ENCODE data around the gene AKR7A2.
A peak's percentile ranks its signal among the peaks of the same experiment; 100 is the strongest.

Gene AKR7A2

DNA sequence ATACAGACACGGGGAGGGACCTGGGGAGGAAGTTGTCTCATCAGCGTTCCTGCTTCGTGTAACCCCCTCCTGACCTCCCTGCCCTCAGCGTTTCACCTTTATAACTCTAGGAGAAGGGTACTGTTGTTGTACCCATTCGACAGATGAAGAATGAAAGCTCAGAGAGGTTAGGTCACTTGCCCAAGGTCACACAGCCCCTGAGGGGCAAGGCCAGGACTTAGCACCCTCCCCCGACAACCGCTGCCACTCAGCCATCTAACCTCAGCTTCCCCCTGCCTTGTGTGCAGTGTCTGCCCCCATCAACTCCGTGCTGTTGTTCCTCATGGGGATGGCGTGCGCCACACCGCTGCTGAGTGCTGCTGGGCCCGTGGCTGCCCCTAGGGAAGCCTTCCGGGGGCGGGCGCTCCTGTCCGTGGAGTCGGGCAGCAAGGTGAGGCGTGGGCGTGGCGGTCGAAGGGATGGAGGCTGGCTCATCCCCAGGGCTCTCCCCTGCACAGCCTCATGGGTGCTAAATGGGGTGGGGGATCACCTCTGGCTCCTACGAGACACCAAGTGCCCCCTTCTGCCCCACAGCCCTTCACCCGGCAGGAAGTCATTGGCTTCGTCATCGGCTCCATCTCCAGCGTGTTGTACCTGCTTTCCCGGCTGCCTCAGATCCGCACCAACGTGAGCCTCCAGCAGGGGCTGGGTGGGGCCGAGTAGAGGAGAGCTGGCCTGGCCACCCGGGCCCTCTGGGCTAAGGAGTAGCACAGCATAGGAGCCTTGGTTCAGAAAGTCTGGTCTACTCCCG is 14.2 kb upstream of the AKR7A2 start:
- no peak for DNase-seq

DNA sequence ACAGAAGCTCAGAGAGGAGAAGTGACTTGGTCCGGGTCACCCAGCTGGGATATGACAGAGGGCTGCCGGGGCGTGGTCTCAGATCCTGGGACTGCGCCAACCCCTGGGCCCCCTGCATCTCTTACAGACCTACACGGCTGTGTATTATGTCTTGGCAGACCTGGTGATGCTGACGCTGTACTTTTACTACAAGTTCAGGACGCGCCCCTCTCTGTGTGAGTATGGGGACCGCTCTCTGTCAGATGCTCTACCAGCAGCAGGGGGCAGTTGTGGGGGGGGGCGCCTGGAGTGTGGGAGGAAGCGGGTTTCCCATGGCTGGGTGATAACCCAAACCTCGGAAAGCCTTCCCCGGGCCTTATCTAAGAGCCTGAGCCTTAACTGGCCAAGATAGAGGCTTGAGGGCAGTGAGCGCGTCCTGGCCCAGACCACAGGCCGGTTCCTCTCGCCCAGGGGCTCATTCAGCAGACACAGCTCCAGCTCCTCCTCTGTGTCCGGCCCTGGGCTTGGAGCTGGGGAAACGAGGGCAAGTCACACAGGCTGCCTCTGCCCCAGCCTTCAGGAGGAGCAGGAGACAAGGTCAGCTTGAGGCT is 13.5 kb upstream of the AKR7A2 start:
- no peak for DNase-seq

DNA sequence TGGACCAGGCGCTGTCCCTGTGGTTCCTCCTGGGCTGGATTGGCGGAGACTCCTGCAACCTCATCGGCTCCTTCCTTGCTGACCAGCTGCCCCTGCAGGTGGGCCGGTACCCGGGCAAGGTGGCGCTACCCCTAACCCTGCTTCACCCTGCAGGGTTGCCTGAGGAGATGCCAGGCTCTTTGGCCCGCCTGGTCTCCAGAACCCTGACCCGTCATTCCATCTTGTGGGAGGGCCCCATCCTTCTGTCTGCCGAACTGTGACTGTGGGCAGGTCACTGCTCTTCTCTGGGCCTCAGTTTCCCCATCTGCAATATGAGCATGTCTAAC is 12.7 kb upstream of the AKR7A2 start:
- no peak for DNase-seq

DNA sequence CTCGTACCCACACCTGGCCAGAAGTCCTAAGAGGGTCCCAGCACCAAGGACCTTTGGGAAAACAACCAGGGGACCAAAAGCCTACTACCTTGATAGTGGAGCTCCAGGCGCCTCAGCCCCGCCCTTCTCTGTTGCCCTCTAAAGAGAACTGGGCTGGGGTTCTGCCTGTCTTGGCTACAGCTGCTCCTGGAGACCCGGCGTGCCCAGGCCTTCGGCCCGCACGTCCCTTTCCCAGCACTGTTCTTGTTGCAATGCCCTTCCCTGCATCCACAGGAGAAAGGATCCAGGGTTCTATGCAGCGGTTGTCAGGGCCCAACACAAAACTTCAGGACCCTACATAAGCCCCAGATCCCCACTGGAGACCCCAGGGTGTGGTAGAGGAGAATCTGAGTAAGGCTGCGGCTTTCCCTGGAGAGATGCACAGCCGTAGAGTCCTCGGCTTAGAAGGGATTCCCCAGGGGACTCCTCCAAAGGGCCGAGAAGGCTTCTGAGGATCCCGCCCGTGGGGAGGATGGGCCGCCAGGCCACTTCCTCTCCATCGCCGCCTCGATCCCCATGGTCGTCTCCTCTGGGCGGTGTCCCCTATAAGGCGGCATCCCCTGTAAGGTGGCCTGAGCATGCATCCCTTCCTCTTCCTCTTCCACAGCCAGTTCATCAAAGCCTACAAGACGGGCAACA is 12.2 kb upstream of the AKR7A2 start:
- no peak for DNase-seq

DNA sequence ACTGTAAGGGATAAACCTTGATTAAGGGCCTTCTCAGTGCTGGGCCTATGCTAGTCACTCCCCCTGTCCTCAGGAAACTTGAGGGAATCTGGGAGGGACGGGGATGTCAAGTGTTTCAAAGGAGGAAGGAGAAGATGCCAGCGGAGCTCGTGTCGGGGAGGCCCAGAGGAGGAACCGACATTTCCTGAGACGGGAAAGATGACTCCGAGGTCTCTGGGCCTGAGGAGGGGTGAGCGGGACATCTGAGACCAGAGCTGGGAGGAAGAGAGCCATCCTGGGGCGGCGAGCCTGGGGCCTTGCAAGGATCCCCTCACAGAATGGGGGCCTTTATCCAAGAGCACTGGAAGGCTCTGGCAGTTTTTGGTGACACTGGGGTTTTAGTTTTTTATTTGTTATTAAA is 10.5 kb upstream of the AKR7A2 start:
- no peak for DNase-seq

DNA sequence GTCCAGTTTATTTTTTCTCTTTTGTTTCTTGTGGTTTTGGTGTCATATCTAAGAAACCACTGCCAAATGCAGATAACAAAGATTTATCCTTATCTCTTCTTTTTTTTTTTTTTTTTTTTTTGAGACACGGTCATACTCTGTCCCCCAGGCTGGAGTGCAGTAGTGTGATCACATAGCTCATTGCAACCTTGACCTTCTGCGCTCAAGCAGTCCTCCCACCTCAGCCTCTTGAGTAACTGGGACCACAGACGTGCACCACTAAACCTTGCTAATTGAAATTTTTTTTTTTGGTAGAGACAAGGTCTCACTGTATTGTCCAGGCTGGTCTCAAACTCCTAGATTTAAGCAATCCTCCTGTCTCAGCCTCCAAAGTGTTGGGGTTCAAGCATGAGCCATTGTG is 9.1 kb upstream of the AKR7A2 start:
- no peak for DNase-seq

DNA sequence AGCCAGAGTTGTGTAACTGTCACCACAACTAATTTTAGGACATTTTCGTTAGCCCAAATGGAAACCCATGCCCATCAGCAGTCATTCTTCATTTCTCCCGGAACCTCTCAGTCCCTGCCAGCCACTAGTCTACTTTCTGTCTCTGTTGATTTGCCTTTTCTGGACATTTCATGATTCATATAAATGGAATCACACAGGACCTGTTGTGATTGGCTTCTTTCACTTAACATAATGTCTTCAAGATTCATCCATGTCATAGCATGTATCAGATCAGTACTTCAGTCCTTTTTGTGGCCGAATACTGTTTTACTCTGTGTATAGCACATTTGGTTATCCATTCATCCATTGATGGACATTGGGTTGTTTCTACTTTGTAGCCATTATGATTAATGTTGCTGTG is 7.3 kb upstream of the AKR7A2 start:
- DNase-seq: no peak

DNA sequence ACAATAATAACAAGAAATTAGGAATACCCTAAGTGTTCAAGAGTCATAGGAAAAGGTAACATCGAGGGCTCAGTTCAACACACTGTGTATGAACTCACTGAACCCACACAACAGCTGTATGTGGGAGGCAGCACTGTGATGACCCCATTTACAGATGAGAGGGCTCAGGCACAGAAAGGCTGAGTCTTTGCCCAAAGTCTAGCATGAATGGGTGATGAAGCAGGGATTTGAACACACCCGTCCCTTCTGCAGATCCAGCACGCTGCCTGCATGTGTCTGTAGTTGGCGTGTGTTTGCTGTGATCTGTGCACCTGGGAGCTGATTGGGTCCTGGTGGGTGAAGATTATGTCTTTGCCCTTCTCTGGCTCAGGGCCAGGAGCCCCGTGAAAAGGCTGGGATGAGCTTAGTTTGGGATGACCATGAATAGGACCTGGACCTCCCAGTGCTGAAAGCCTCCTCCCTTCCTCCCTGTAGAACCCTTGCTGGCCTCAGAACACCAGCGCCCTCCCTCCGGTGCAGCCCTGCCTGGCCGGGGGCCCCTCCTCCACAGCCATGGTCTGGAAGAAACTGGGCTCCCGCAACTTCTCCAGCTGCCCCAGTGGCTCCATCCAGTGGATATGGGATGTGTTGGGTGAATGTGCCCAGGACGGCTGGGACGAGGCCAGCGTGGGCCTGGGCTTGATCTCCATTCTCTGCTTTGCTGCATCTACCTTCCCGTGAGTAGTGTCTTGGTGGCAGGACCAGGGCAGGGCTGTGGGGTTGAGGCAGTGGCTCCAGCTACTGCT is 5.4 kb upstream of the AKR7A2 start:
- DNase-seq: no peak

DNA sequence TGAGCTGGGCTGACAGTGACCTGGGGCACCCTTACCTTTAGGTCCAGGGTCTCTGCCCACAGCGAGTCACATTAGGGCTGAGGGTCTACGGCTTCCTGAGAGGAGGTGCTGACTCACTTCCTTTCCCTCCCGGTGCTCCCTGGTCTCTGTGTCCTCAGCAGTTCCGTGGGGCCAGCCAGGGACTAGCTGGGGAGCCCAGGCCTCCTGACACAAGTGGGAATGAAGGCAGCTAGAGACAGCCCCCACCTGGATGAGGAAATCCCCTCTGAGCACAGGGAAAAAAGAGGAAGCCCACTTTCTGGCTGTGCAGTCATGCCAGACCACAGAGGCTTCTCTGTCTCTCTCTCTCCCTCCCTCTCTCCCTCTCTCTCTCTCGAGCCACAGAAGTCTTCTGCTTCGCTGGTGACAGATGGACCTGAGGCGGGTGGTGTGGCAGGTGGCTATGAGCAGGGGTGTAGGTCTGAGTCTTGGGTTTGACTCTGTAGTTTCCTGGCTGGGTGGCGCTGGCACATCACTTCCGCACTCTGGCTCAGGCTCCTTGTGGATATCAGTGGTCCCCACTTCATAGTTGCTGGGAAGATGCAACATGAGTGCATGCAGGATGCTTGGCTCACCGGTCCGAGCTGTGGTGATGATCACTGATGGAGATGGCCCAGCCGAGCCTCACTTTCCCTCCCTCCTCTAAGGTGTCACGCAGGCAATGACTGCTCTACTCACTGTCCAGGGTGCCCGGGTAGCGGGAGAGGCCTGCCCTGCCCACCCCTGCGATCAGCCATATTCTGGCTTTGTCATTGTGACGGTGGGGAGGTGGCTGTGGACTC is 3.6 kb upstream of the AKR7A2 start:
- peak in 1 of 58 donors; percentile 37 for DNase-seq

DNA sequence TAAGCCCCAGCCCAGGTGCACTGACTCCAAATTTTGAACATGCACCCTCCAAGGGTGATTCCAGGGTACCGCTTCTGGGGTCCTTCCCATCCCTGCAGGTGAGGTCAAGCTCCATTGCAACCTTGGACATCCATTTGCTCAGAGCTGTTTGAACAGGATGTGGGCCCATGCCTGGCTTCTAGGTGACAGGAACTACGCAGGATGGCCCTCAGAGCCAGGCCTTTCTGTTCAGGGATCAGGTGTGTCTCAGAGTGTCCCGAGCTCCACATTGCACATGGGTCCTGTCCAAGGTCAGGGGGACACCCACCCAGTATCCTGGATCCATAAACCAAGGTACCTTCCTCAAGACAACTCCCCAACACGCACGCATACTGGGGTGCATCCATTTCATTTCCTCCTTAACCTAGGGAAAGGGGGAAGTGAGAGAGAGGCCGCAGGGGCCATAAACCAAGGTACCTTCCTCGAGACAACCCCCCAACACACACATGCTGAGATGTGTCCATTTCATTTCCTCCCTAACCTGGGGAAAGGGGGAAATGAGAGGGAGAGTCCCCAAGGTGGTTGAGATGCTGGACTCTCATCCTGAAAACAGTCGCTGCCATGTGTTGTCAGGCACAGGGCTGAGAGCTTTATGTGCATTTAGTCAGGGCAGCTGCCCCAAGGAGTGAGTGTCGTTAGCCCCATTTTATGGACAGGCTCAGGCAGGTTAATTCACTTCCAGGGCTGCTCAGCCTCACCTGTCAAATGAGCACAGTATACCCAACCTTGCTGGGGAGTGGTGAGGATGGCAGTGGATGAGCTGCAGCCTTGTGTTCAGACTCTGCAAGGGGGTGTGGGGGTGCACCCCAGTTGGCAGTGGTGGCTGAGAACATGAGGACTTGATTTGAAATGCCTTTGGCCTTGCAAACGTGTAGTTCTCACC is 2.3 kb upstream of the AKR7A2 start:
- DNase-seq: no peak

DNA sequence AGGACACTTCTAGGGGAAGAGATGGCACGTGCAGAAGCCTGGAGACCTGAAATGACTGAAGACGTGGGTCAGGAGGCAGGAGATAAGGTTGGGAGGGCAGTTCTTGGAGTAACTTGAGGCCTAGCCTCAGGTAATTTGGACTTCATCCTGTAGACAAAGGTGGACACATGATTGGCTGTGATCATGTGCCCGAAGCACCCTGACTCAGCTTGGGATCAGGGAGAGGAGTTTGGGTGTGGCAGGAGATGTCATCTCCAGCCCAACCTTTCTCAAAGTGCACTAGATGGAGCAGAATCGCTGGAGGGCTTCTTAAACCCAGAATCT is 1.7 kb upstream of the AKR7A2 start:
- no peak for DNase-seq

DNA sequence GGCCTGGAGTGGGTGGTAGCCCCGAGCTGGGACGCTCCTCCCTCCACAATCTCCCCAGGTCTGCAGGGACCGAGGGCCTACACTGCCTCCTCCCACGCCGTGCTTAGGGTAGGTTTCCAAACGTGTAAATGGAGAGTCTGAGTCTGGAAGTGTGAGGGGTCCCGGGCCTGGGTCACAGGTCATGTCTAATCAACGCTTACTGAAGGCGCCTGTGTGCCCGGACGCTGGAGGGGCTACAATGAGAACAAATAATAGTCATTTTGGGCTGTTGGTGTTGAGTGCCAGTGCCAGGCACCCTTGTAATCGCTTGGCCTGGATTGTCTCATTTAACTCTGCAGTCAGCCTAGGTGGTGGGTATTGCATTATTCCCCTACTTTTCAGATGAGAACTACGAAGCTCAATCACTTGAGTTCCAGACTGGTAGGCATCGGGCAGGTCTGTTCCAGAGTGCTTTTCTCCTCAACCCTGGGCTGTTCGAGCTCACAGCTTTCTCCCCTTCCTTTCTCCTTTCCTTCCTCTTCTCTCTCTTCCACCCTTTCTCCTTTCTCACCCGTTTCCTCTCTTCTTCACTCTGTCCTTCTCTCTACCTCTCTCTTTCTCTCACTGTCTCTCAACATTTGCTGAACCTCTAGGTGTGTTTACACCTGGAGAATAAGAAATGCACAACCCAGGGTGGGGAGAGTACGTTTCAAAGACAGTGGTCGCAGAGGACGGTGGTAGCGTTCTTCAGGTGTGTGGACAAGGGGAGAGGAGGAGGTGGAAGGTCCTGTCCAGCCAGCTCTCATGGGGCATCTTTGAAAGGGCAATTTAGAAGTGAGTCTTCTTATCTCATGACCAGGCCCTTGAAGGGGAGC is 1.1 kb upstream of the AKR7A2 start:
- DNase-seq: peak in 4 of 58 donors; percentile 28 to 62 (median 38)

DNA sequence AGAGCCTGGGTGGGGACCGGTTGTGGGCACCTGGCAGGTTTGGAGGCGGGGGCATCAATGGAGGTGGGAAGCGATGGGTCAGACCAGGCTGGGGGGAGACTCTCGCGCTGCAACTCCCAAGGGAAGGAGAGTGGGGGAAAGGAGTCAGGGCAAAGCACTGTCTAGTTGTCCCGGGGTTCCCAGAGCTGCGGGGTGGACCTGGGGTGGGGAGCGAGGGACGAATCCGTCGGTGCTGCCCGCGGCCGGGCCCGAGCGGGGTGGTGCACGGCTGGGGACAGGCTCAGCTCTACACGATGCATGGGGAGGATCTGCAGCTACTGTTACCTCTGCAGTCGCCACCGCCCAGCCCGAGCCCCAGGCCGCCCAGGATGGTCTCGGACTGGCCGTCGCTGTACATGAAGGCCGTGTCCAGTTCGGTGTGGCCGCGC is 427 bp downstream of the AKR7A2 start:
- peak in 17 of 58 donors; percentile 20 to 75 (median 60) for DNase-seq

DNA sequence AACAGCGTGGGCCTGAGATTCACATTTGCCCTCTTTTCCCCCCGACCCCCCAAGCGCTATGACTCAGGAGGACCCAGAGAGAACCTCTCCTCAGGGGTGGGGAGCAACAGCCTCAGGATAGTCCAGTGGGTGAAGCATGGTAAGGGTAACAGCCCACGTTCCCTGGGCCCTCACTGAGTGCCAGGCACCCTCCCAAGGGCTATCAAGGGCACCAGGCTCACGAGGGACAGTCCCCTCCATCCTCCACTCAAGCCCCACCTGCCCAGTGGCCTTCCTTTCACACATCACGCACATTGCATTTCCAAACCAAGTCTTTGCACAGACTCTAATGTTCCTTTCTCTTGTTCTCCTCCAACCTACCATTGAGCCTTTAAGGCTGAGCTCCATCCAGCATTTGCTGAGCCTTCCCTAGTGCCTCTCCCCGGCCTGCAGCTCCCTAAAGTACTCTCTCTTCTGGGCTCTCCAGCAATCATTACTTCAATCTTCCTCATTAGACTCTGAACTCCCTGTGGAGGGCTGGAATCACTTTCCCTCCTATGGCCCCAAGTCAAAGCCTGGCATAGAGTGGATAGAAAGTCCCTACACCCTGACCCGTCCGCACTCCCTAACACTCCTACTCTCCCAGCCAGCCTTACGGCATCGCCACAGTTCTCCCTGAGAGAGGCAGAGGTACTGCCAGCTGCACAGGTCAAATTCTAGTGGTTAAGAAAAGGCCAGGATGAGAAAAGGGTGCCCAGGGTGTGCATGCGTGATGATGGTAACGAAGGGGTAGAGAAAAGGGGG is 1.0 kb downstream of the AKR7A2 start:
- peak in 2 of 58 donors; percentile 37 to 39 for DNase-seq

DNA sequence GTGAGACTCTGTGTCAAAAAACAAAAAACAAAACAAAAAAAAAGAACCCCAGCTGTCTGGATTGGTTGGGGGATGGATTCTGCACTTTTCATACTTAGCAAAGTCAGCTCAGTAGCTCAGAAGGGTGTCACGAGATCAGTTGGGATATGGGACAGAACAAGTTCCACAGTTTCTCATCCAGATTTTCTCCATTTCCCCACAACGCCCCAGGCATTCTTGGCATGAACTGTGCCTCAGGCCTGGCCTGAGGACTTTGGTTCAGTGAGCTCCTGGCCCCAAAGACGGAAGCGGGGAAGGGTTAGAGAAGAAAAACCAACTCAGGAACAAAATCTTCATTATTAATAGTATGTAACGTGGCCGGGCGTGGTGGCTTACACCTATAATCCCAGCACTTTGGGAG is 1.9 kb downstream of the AKR7A2 start:
- peak in 1 of 58 donors; percentile 32 for DNase-seq

DNA sequence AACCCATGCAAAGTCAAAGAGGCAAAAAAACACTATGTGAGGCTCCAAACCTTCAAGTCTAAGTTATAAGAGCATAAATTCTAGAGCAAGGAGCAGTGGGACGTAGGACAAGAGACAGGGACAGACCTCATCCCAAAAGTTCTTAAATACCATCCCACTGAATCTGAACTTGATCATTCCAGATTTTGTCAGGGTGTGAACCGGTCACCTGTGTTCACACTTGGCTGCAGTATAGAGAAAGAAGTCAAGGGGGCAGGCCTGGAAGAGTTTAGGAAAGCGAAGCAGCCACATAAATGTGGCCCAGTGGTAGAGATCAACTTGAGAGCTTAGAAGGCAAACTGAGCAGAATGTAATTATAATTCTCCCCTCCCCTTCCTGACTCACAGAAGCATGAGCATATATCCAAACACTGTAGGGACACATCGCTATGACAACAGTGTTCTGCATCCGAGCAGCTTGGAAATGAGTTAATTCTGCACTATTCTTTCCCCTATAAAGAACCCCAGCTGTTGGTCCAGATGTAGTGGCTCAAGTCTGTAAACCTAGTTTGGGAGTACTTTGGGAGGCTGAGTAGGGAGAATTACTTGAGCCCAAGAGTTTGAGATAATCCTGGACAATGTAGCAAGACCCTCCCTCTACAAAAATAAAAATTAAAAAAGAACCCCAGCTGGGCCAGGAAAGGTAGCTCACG is 2.7 kb downstream of the AKR7A2 start:
- DNase-seq: no peak

DNA sequence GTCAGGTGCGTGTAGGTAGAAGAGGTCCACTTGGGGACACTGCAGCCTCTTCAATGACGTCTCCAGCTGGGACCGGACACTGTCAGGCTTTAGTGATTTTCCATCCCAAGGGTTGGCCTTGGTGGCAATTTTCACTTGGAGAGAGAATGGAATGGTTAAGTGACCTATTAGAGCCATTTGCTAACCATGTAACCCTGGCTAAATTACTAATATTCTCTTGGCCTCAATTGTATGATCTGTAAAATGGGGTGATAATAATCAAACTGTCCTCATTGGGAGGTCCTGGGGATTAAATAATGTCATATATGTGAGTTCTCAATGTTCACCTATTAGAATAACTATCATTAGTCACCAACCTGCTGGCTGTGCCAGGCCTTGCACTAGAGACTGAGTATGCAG is 3.4 kb downstream of the AKR7A2 start:
- no peak for DNase-seq
